Activated CD8-positive, alpha-beta memory T cell treated with anti-CD3 and anti-CD28 coated beads for 36 hours (primary cell): ENCODE results near the gene KRT76. TPM values are rescaled to one million over a fixed set of nuclear protein-coding genes. Genes with fewer than 3 reads are reported as not detected.
"Not testable (repeated sequence)": the region's sequence is repeated elsewhere in the genome, so short reads cannot be mapped to it uniquely, and the experiment has no call there.

ENCODE experiments used
- CTCF ChIA-PET: fragments of 350-600 bp; sonication (Branson Sonifier 250); formaldehyde crosslinking; loops from one replicate; lab custom pipeline; 2021; ENCODE audit warnings: antibody characterized with exemption; lab: Charles Lee
- POLR2A ChIA-PET: fragments of 350-600 bp; sonication (Branson Sonifier 250); formaldehyde crosslinking; loops from one replicate; lab custom pipeline; 2021; ENCODE audit warnings: antibody characterized with exemption; lab: Charles Lee
- total RNA-seq, 2 experiments: library from RNA; stranded (reverse); gene quantifications; one replicate each; pipeline ENCODE4 v1.2.3, GENCODE V29; 2021

The KRT76 gene
- total RNA-seq, 2 experiments from 2014 or later, result not detected

- ChIA-PET CTCF (no interaction called here), POLR2A (no interaction called here)
Measured at GRCh38 chr12:52768479-52769200, 8.5 kb downstream of the KRT76 start.

GRCh38 chr12:52767427-52767826, 9.7 kb downstream of the KRT76 start:
- ChIA-PET CTCF (no interaction called here), POLR2A (no interaction called here)

GRCh38 chr12:52767020-52767379, 10.1 kb downstream of the KRT76 start:
- ChIA-PET POLR2A (no interaction called here), CTCF (no interaction called here)

- POLR2A ChIA-PET, result no interaction called here
- CTCF ChIA-PET, result no interaction called here
Measured at GRCh38 chr12:52766351-52767019, 10.7 kb downstream of the KRT76 start.

- ChIA-PET CTCF (no interaction called here), POLR2A (no interaction called here)
Measured at GRCh38 chr12:52765702-52766101, 11.4 kb downstream of the KRT76 start.

GRCh38 chr12:52763991-52764390, 13.2 kb downstream of the KRT76 start:
- POLR2A ChIA-PET, result no interaction called here

GRCh38 chr12:52763036-52763659, 14.0 kb downstream of the KRT76 start:
- CTCF ChIA-PET, result no interaction called here

More at GRCh38 chr12:52763991-52764390, 13.2 kb downstream of the KRT76 start:
- CTCF ChIA-PET, result no interaction called here

GRCh38 chr12:52761802-52762201, 15.3 kb downstream of the KRT76 start:
- ChIA-PET CTCF (no interaction called here), POLR2A (no interaction called here)

More at GRCh38 chr12:52763036-52763659, 14.0 kb downstream of the KRT76 start:
- POLR2A ChIA-PET, result no interaction called here

- CTCF ChIA-PET, POLR2A ChIA-PET: not testable (repeated sequence)
Measured at GRCh38 chr12:52761218-52761617, 15.9 kb downstream of the KRT76 start.

- POLR2A ChIA-PET, result no interaction called here
- CTCF ChIA-PET, result no interaction called here
Measured at GRCh38 chr12:52760623-52761022, 16.5 kb downstream of the KRT76 start.

- CTCF ChIA-PET, result no interaction called here
- POLR2A ChIA-PET, result no interaction called here
Measured at GRCh38 chr12:52759695-52760094, 17.4 kb downstream of the KRT76 start.

- ChIA-PET CTCF (no interaction called here), POLR2A (no interaction called here)
Measured at GRCh38 chr12:52759218-52759617, 17.9 kb downstream of the KRT76 start.

GRCh38 chr12:52757449-52758176, 19.5 kb downstream of the KRT76 start:
- POLR2A ChIA-PET, result no interaction called here

GRCh38 chr12:52756281-52756960, 20.7 kb downstream of the KRT76 start:
- CTCF ChIA-PET, result no interaction called here
- POLR2A ChIA-PET, result interaction anchor here (0.6 kb wide), 1 partner anchor 56 kb away, joined by 3 read pairs; no protein-coding TSS in a partner anchor

More at GRCh38 chr12:52757449-52758176, 19.5 kb downstream of the KRT76 start:
- CTCF ChIA-PET, result no interaction called here

GRCh38 chr12:52755533-52755932, 21.6 kb downstream of the KRT76 start:
- CTCF ChIA-PET, result no interaction called here
- POLR2A ChIA-PET, result interaction anchor here (0.6 kb wide), 1 partner anchor 57 kb away, joined by 3 read pairs; no protein-coding TSS in a partner anchor

- CTCF ChIA-PET, result no interaction called here
- POLR2A ChIA-PET, result no interaction called here
Measured at GRCh38 chr12:52754135-52754534, 23.0 kb downstream of the KRT76 start.

- CTCF ChIA-PET, result no interaction called here
- POLR2A ChIA-PET, result no interaction called here
Measured at GRCh38 chr12:52753283-52753682, 23.9 kb downstream of the KRT76 start.

GRCh38 chr12:52752516-52752915, 24.6 kb downstream of the KRT76 start:
- CTCF ChIA-PET, result no interaction called here
- POLR2A ChIA-PET, result no interaction called here

- POLR2A ChIA-PET, result no interaction called here
- CTCF ChIA-PET, result no interaction called here
Measured at GRCh38 chr12:52751795-52752194, 25.4 kb downstream of the KRT76 start.
